DOHH2 (cell line): ENCODE data around the gene PCK2.
"Not testable (repeated sequence)": the region's sequence is repeated elsewhere in the genome, so short reads cannot be mapped to it uniquely, and the experiment has no call there.

Source experiments
- CTCF ChIP-seq: fragments of 200-600 bp; sonication (generic); IDR thresholded peaks from one replicate; pipeline ENCODE4 v1.5.1; 2014; ENCODE audit warnings: antibody characterized with exemption, mild to moderate bottlenecking, low read depth, low read length; ENCODE audit not compliant: poor library complexity, severe bottlenecking
- EZH2phosphoT487 ChIP-seq: fragments of 200-600 bp; sonication (generic); IDR thresholded peaks from 2 replicates; pipeline ENCODE4 v1.6.1; 2017; ENCODE audit warnings: borderline replicate concordance, mild to moderate bottlenecking, antibody characterized with exemption, low read length, moderate library complexity, mixed read lengths

GRCh38 chr14:24050753-24051152, 43.4 kb upstream of the PCK2 start:
- not testable (repeated sequence) for TF ChIP-seq CTCF, EZH2phosphoT487
